Subcutaneous adipose tissue (tissue), 4 donors: ENCODE measurements around the gene OTC. TPM values are rescaled to one million over a fixed set of nuclear protein-coding genes. Genes with fewer than 3 reads are reported as not detected.

Experiments used
- total RNA-seq, 4 donors: library from RNA; depleted of rRNA; stranded (reverse); fragments of >200 nt; gene quantifications; one replicate each; pipeline ENCODE4 v1.1.0, GENCODE V29; 2016
- TF ChIP-seq, protein P1 (sequence below): fragments of 450-650 bp; IDR thresholded peaks from one replicate; pipeline ENCODE4 v1.5.1; 2016; ENCODE audit warnings: low read depth, mild to moderate bottlenecking, control low read depth, antibody characterized with exemption, moderate library complexity

The OTC gene
- total RNA-seq, 4 donors from 2014 or later = 2.1 TPM; not detected in 3

DNA sequence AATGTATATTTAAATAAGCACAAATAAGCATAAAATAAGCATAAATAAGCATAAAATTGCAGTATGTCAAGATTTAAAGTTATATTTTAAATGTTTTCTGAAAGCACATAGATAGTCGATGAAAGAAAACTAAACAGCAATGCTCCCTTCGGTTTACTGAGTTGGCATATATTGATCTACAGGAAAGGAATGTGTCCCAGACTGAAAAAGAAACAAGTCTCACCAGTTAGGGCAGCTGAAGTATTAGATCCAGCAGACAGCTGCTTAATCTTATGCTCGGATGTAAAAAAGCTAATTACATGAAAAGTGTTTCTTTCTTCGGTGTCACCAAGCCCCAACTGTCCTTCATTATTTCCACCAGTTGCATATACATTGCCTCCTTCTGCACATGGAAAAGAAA, 33.8 kb upstream of the OTC start:
- TF ChIP-seq, protein P1, sequence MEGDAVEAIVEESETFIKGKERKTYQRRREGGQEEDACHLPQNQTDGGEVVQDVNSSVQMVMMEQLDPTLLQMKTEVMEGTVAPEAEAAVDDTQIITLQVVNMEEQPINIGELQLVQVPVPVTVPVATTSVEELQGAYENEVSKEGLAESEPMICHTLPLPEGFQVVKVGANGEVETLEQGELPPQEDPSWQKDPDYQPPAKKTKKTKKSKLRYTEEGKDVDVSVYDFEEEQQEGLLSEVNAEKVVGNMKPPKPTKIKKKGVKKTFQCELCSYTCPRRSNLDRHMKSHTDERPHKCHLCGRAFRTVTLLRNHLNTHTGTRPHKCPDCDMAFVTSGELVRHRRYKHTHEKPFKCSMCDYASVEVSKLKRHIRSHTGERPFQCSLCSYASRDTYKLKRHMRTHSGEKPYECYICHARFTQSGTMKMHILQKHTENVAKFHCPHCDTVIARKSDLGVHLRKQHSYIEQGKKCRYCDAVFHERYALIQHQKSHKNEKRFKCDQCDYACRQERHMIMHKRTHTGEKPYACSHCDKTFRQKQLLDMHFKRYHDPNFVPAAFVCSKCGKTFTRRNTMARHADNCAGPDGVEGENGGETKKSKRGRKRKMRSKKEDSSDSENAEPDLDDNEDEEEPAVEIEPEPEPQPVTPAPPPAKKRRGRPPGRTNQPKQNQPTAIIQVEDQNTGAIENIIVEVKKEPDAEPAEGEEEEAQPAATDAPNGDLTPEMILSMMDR = no peak

DNA sequence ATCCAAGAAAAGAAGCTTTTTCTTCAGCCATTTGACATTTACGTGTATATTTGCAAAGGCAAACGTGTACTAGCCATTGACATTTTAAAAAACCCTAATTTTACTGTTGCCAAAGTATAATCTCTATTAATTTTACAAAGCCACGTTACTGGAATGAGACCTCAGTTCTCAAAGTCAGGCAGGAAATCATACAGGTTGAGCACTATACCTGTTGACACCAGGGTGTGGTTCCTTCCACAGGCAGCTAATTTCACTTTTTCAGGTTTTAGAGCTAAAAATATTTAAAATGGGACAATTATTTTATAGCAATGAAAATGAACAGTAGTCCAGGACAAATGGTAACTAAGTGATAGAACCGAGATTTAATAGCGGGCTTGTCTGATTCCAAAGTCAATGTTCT, 31.6 kb upstream of the OTC start:
- TF ChIP-seq, protein P1 = no peak

DNA sequence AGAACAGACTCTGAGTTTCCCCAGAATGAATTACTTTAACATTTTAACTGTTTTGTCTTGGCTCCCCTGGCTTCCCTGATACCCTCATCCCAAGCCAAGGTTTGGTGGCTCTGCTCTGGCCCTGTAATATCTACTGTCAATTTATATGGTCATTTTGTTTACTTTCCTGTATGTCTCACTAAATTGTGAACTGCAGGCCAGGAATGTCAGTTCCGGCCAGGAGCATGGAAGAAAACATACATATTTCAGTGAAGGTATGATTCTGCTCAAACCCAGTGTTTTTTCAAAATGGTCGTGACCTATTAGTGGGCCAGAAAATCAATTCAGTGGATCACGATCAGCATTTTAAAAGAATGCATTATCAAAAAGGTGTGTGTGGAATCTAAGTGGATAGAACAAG, 26.3 kb upstream of the OTC start:
- TF ChIP-seq, protein P1 = no peak

DNA sequence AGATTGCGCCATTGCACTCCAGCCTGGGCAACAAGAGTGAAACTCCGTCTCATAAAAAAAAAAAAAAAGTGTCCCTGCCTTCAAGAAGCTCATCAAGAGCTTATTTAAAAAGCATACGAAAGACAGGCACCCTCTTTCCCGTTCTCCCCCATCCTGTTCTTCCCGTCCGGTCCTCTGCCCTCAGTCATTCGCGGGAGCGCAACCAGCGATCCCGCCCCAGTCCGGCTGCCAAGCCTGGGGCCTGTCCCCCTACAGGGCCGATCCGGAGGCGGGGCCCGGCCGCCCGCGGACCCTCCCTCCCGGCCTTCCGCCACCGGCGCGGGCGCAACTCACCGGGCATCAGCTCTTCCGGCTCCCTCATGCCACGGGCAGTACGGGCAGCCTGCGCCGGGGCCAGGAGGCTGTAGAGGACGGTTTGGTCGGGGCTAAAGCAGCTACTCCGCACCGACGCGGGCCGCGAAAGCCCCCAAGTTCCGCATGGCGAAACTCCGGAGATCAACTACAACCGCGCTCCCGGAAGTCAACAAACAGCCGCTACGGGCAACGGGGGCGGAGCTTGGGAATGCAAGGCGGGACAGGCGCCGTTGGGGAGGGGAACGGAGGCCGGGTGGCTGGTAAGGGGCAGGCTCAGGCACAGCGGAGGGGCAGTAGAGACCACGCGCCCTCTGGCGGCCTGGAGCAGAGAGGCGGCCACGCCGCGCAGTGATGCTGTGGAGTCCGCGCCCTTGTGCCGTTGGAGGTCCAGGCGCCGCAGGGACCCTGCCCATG, 25.2 kb upstream of the OTC start, which contains the start of gene RPGR:
Gene RPGR (minus strand): TSS at position 503 of the 768 bp plus-strand sequence. CDS start 142 bp downstream, at position 361.
- TF ChIP-seq, protein P1 = no peak

DNA sequence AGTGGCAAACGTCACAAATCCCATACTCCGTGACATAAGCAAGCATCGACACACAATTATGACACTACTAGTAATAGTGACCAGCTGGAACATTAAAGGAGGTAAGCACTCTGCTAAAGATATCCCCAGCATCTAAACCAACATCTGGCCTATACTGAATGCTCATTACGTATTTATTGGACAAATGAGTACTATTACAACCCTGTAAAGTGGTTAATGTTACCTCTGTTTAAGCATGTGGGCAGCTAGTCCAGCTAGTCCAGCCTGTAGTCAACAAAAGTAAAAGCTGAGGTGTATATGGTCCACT, 24.7 kb upstream of the OTC start:
- TF ChIP-seq, protein P1 = no peak

DNA sequence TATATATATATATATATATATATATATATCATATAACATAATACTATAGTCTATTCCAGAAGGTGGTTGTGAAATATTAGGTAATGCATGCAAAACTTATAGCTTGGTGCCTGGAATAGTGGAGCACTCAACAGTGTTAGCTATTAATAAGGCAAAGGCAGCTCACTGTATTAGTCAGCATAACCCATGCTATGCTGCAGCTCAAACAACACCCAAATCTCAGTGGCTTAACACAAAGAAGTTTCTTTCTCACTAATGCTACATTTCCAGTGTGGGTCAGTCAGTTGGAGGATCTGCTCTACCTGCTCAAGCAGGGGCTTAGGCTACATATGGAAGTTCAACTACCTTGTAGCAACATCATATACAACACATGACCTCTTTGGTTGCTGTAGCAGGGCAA, 19.9 kb upstream of the OTC start:
- TF ChIP-seq, protein P1 = no peak

DNA sequence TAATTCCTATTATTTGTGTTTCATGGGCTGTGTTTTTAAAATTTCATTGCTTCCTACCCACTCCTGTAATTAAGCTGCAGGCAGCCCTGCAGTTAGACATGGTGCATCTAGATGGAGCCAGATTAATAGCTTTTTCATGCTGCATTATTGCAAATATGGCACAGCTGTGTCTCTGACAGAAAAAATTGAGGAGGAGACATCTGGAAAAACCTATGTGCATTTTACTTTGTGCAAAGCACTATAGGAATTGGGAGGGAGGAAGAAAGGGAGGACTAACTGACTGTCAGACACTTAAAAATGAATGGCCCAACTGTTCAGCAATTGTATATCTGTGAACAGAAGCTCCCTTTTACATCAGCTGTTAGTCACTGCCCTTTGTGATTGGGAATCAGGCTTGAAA, 17.0 kb upstream of the OTC start:
- TF ChIP-seq, protein P1 = no peak
